IMR-90 (cell line): ENCODE data around the gene CRYBG2.

Experiments used
- BHLHE40 ChIP-seq: fragments of 150-350 bp; IDR thresholded peaks from 2 replicates; pipeline ENCODE4 v1.6.1; 2016; ENCODE audit warnings: mild to moderate bottlenecking, low read depth, low read length
- CEBPB ChIP-seq: IDR thresholded peaks from 2 replicates; pipeline ENCODE4 v1.6.1; 2012; ENCODE audit warnings: low read depth, low read length, improper control_type of control experiment
- CHD1 ChIP-seq: IDR thresholded peaks from 2 replicates; pipeline ENCODE4 v1.6.1; 2012; ENCODE audit warnings: low read depth, low read length, improper control_type of control experiment
- CTCF ChIP-seq: conservative IDR thresholded peaks from 2 replicates; pipeline ENCODE4 v1.5.1; 2012; ENCODE audit warnings: mild to moderate bottlenecking, low read depth, low read length, improper control_type of control experiment
- ELK1 ChIP-seq: fragments of 150-350 bp; IDR thresholded peaks from 2 replicates; pipeline ENCODE4 v1.6.1; 2016; ENCODE audit warnings: low read depth, mild to moderate bottlenecking, low read length, moderate library complexity, borderline replicate concordance
- FOS ChIP-seq: fragments of 150-350 bp; IDR thresholded peaks from 2 replicates; pipeline ENCODE4 v1.6.1; 2016; ENCODE audit warnings: low read depth, low read length
- POLR2A ChIP-seq: IDR thresholded peaks from 2 replicates; pipeline ENCODE4 v1.6.1; 2012; ENCODE audit warnings: mild to moderate bottlenecking, low read depth, low read length
- RAD21 ChIP-seq: IDR thresholded peaks from 2 replicates; pipeline ENCODE4 v1.6.1; 2012; ENCODE audit warnings: low read length, improper control_type of control experiment
- RFX5 ChIP-seq: IDR thresholded peaks from 2 replicates; pipeline ENCODE4 v1.8.0; 2012; ENCODE audit warnings: low read depth, mild to moderate bottlenecking, low read length, moderate library complexity
- USF2 ChIP-seq: fragments of 150-350 bp; IDR thresholded peaks from 2 replicates; pipeline ENCODE4 v1.6.1; 2017; ENCODE audit warnings: mild to moderate bottlenecking, antibody characterized with exemption, low read length, low read depth

GRCh38 chr1:26357121-26357602 lies 3.2 kb upstream of the CRYBG2 start:
- TF ChIP-seq CHD1 (no peak), POLR2A (no peak), CTCF (no peak), ELK1 (no peak), FOS (no peak), CEBPB (no peak), BHLHE40 (no peak), RAD21 (no peak), USF2 (no peak), RFX5 (no peak)
